Measurements from ENCODE around the gene ATP7B. TPM values are rescaled to one million over a fixed set of nuclear protein-coding genes. Genes with fewer than 3 reads are reported as not detected.

The ATP7B gene
- total RNA-seq, 1 donor from 2014 or later = 54.9 TPM

- no peak for DNase-seq (ENCODE audit: low spot score)
These were observed 60.5 kb downstream of the ATP7B start for GRCh38 chr13:51950722-51951121.

- DNase-seq (ENCODE audit: low spot score) = no peak
These were observed 65.0 kb downstream of the ATP7B start for GRCh38 chr13:51946163-51946669.

GRCh38 chr13:51945149-51945548 is 66.1 kb downstream of the ATP7B start:
- no peak for DNase-seq (ENCODE audit: low spot score)

GRCh38 chr13:51944428-51944827 is 66.8 kb downstream of the ATP7B start:
- no peak for DNase-seq (ENCODE audit: low spot score)

- no peak for DNase-seq (ENCODE audit: low spot score)
These were observed 67.5 kb downstream of the ATP7B start for GRCh38 chr13:51943721-51944120.

GRCh38 chr13:51942189-51942588 is 69.1 kb downstream of the ATP7B start:
- peak; percentile 86 for DNase-seq (ENCODE audit: low spot score)

GRCh38 chr13:51938454-51938853 is 72.8 kb downstream of the ATP7B start:
- DNase-seq (ENCODE audit: low spot score) = no peak

- no peak for DNase-seq (ENCODE audit: low spot score)
These were observed 73.6 kb downstream of the ATP7B start for GRCh38 chr13:51937320-51938290.

GRCh38 chr13:51935326-51936171 is 75.7 kb downstream of the ATP7B start:
- DNase-seq (ENCODE audit: low spot score) = no peak

- DNase-seq (ENCODE audit: low spot score) = no peak
These were observed 76.7 kb downstream of the ATP7B start for GRCh38 chr13:51934461-51935087.

GRCh38 chr13:51933466-51934058 is 77.7 kb downstream of the ATP7B start:
- no peak for DNase-seq (ENCODE audit: low spot score)

- no peak for DNase-seq (ENCODE audit: low spot score)
These were observed 79.0 kb downstream of the ATP7B start for GRCh38 chr13:51932231-51932630.

- no peak for DNase-seq (ENCODE audit: low spot score)
These were observed 79.6 kb downstream of the ATP7B start for GRCh38 chr13:51931606-51932005.

GRCh38 chr13:51929699-51930098 is 81.6 kb downstream of the ATP7B start:
- no peak for DNase-seq (ENCODE audit: low spot score)

- no peak for DNase-seq (ENCODE audit: low spot score)
These were observed 83.0 kb downstream of the ATP7B start for GRCh38 chr13:51928231-51928630.

- DNase-seq (ENCODE audit: low spot score) = no peak
These were observed 84.1 kb downstream of the ATP7B start for GRCh38 chr13:51927129-51927528.

- DNase-seq (ENCODE audit: low spot score) = no peak
These were observed 84.7 kb downstream of the ATP7B start for GRCh38 chr13:51926528-51926885.

GRCh38 chr13:51925865-51926527 is 85.3 kb downstream of the ATP7B start:
- DNase-seq (ENCODE audit: low spot score) = no peak

- no peak for DNase-seq (ENCODE audit: low spot score)
These were observed 86.3 kb downstream of the ATP7B start for GRCh38 chr13:51924756-51925544.

- no peak for DNase-seq (ENCODE audit: low spot score)
These were observed 87.2 kb downstream of the ATP7B start for GRCh38 chr13:51923983-51924539.

Data from mucosa of gallbladder (tissue), 1 donor.